Measurements from ENCODE around the gene OPN4. TPM values are rescaled to one million over a fixed set of nuclear protein-coding genes. Genes with fewer than 3 reads are reported as not detected.

The OPN4 gene
- total RNA-seq, 1 donor from 2014 or later, result not detected

DNA sequence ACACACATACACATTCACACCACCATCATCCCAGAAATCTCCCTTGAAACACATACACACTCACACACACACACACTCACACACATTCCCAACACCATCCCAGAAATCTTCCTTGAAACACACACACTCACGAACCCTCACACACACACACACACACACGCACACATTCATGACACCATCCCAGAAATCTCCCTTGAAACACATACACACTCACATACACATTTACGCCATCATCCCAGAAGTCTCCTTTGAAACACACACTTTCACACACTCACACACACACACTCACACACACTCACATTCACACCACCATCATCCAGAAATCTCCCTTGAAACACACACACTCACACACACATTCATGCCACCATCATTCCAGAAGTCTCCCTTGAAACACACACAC is 360 bp upstream of the OPN4 start:
- H3K4me1 ChIP-seq, result peaks cover 10% of the 10 kb centered on the region
- Mint-ChIP-seq H3K9me3 (peaks cover 4% of the 10 kb centered on the region), H3K27ac (no peak overlapping the region), H3K4me3 (no peak overlapping the region), H3K4me1 (peaks cover 12% of the 10 kb centered on the region), H3K36me3 (no peaks in the 10 kb centered on the region), H3K27me3 (ENCODE audit: insufficient read depth, low read depth) (peaks cover 10% of the 10 kb centered on the region)
- no peaks in the 10 kb centered on the region for H3F3A ChIP-seq (ENCODE audit: low read depth)
- no peak overlapping the region for H3K9ac ChIP-seq
- no peak for DNase-seq (ENCODE audit: low spot score)
- no peaks in the 10 kb centered on the region for H3K36me3 ChIP-seq
- H3K4me3 ChIP-seq, result no peak overlapping the region
- H3K27me3 ChIP-seq, result no peaks in the 10 kb centered on the region
- H3K4me2 ChIP-seq, result no peak overlapping the region
- TF ChIP-seq EZH2phosphoT487 (IDR thresholded peaks at IDR 0.05) (no peak), EZH2 (IDR thresholded peaks at IDR 0.05) (no peak)
- TF ChIP-seq, protein P1, sequence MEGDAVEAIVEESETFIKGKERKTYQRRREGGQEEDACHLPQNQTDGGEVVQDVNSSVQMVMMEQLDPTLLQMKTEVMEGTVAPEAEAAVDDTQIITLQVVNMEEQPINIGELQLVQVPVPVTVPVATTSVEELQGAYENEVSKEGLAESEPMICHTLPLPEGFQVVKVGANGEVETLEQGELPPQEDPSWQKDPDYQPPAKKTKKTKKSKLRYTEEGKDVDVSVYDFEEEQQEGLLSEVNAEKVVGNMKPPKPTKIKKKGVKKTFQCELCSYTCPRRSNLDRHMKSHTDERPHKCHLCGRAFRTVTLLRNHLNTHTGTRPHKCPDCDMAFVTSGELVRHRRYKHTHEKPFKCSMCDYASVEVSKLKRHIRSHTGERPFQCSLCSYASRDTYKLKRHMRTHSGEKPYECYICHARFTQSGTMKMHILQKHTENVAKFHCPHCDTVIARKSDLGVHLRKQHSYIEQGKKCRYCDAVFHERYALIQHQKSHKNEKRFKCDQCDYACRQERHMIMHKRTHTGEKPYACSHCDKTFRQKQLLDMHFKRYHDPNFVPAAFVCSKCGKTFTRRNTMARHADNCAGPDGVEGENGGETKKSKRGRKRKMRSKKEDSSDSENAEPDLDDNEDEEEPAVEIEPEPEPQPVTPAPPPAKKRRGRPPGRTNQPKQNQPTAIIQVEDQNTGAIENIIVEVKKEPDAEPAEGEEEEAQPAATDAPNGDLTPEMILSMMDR (IDR thresholded peaks at IDR 0.05), result no peak
- no peaks in the 10 kb centered on the region for H4K20me1 ChIP-seq (ENCODE audit: low read depth)
- H2AFZ ChIP-seq (replicated peaks), result no peak overlapping the region
- H3K27ac ChIP-seq, result no peak overlapping the region
- H3K9me3 ChIP-seq (ENCODE audit: low read depth), result no peaks in the 10 kb centered on the region
- H3K79me2 ChIP-seq (ENCODE audit: low read depth), result no peaks in the 10 kb centered on the region

DNA sequence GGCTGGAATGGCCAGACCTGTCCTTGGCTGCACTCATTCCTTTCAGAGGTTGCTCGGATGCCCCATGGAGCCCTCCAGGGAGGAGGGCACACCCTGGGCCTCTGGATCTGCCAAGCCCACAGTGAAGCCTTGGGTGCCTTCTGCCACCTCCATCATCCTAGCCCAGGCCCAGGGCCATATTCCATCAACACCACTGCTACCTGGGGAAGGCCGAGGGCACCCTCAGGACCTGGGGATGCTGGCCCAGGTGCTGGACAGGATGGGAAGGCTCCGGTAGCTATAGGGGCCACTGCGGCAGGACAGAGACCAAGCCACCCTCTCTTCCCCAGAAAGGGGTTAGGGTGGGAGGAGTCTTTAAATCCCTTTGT is 810 bp downstream of the OPN4 start:
- no peak for DNase-seq (ENCODE audit: low spot score)
- H3K79me2 ChIP-seq (ENCODE audit: low read depth), result no peaks in the 10 kb centered on the region
- H3K4me2 ChIP-seq, result no peak overlapping the region
- no peaks in the 10 kb centered on the region for H4K20me1 ChIP-seq (ENCODE audit: low read depth)
- peaks cover 6% of the 10 kb centered on the region for H3K4me1 Mint-ChIP-seq
- H3K36me3 Mint-ChIP-seq, result no peaks in the 10 kb centered on the region
- H2AFZ ChIP-seq (replicated peaks), result no peak overlapping the region
- no peak overlapping the region for H3K27ac ChIP-seq
- no peak for TF ChIP-seq EZH2 (IDR thresholded peaks at IDR 0.05)
- no peak for TF ChIP-seq EZH2phosphoT487 (IDR thresholded peaks at IDR 0.05)
- TF ChIP-seq, protein P1 (IDR thresholded peaks at IDR 0.05), result no peak
- H3K9me3 Mint-ChIP-seq, result peaks cover 4% of the 10 kb centered on the region
- H3K27me3 ChIP-seq, result no peaks in the 10 kb centered on the region
- no peak overlapping the region for H3K4me3 Mint-ChIP-seq
- no peak overlapping the region for H3K4me3 ChIP-seq
- no peaks in the 10 kb centered on the region for H3F3A ChIP-seq (ENCODE audit: low read depth)
- H3K27ac Mint-ChIP-seq, result no peak overlapping the region
- H3K4me1 ChIP-seq, result peaks cover 10% of the 10 kb centered on the region
- H3K27me3 Mint-ChIP-seq (ENCODE audit: insufficient read depth, low read depth), result peaks cover 11% of the 10 kb centered on the region
- H3K36me3 ChIP-seq, result no peaks in the 10 kb centered on the region
- no peaks in the 10 kb centered on the region for H3K9me3 ChIP-seq (ENCODE audit: low read depth)
- H3K9ac ChIP-seq, result no peak overlapping the region

- no peaks in the 10 kb centered on the region for H3K36me3 Mint-ChIP-seq
- no peak overlapping the region for H3K4me2 ChIP-seq
- H3K9me3 ChIP-seq (ENCODE audit: low read depth), result no peaks in the 10 kb centered on the region
- no peak for DNase-seq (ENCODE audit: low spot score)
- H3K36me3 ChIP-seq, result no peaks in the 10 kb centered on the region
- H3K9ac ChIP-seq, result no peak overlapping the region
- H3K27ac ChIP-seq, result no peak overlapping the region
- H3K27me3 ChIP-seq, result no peaks in the 10 kb centered on the region
- peaks cover 6% of the 10 kb centered on the region for H3K4me1 Mint-ChIP-seq
- no peak overlapping the region for H3K4me3 Mint-ChIP-seq
- peaks cover 8% of the 10 kb centered on the region for H3K27me3 Mint-ChIP-seq (ENCODE audit: insufficient read depth, low read depth)
- H3K4me1 ChIP-seq, result peaks cover 10% of the 10 kb centered on the region
- H2AFZ ChIP-seq (replicated peaks), result no peak overlapping the region
- H4K20me1 ChIP-seq (ENCODE audit: low read depth), result no peaks in the 10 kb centered on the region
- H3K4me3 ChIP-seq, result no peak overlapping the region
- H3K27ac Mint-ChIP-seq, result no peak overlapping the region
- peaks cover 4% of the 10 kb centered on the region for H3K9me3 Mint-ChIP-seq
- no peaks in the 10 kb centered on the region for H3F3A ChIP-seq (ENCODE audit: low read depth)
- no peak for TF ChIP-seq EZH2 (IDR thresholded peaks at IDR 0.05)
- TF ChIP-seq, protein P1 (IDR thresholded peaks at IDR 0.05), result no peak
- no peak for TF ChIP-seq EZH2phosphoT487 (IDR thresholded peaks at IDR 0.05)
- no peaks in the 10 kb centered on the region for H3K79me2 ChIP-seq (ENCODE audit: low read depth)
Observed at GRCh38 chr10:86655596-86655995, 1.2 kb downstream of the OPN4 start.
